HL-60/S4 treated with phorbol 12-myristate 13-acetate at 8.2 ng/mL for 4 days and 3 days (cell line): ENCODE measurements around the gene UXS1.

ENCODE experiments used
- in situ Hi-C: fragments of 300-500 bp; cut with MboI; formaldehyde crosslinking; loops from 2 replicates; pipeline ENCODE4 v1.15.0; 2022; ENCODE audit warnings: low sequenced_read_pairs

The UXS1 gene

DNA sequence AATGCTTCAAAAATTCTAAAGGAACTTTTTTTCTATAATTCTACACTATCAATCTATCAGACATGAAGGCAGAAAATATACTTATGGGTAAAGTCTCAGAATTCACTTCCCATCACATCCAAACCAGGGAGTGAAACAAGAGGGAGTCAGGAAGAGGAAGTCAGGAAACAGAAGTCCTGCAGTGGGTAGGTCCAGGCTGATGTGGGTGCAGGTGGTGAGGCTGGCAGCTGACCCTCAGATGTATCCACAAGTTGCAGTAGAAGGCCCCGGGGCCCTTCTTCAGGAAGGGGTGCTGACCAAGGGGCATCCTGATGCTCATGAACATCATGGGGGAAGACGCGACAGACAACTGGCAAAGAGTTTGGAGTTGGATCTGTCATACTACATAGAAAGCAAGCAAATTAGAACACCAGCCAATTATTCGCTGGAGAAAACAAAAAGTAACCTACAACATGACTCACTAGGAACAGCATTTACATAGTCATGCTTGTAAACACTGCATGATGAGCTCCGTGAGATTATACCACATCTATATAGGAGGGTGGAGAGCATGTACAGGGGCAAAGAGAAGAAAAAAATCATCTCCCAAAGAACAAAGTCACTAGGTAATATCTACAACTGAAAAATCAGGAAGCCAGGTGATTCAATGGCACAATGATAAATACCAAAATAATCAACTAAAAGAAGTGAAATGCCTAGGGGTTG, 4.2 kb downstream of the UXS1 start:
- in situ Hi-C loops = no loop called here

DNA sequence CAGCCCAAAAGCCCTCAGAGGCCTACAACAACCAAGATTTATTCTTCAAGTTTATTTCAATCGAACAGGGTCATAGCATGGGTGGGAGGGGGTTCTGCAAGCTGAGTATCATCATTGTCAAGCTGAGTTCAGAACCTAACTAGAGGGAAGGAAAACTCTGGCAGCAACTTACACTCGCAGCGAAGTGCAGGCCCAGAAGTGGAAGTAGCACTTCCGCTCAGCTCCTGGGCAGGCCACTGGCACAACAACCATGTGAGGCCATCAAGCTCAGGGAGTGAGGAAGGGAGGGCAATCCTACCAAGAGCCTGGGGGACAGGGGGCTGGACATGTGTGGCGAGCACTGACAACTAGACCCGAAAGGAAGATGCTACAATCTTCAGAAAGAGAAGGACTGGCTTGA, 4.8 kb downstream of the UXS1 start:
- in situ Hi-C loops = no loop called here

DNA sequence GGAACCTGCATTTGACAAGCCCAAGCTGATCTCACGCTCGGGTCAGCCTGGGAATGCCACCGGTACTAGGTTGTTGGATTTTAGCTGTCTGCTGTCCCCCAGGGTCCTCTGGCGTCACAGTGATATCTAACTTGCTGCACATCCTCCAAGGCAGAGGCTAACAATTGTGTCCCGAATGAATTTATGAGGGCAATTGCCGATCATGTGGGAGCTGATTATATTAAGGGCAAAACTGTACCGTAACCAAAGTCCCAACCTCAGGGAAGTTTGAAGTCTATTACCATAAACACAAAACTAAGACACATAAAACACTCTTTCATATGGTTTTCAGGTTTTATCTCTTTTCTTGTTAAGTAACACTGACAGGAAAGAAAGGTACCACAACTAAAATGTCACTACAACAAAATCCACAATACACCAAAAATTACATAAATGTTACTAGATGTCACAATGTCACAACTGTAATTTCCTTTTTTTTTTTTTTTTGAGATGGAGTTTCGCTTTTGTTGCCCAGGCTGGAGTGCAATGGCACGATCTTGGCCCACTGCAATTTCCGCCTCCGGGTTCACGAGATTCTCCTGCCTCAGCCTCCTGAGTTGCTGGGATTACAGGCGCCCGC, 6.7 kb downstream of the UXS1 start:
- in situ Hi-C loops = no loop called here

DNA sequence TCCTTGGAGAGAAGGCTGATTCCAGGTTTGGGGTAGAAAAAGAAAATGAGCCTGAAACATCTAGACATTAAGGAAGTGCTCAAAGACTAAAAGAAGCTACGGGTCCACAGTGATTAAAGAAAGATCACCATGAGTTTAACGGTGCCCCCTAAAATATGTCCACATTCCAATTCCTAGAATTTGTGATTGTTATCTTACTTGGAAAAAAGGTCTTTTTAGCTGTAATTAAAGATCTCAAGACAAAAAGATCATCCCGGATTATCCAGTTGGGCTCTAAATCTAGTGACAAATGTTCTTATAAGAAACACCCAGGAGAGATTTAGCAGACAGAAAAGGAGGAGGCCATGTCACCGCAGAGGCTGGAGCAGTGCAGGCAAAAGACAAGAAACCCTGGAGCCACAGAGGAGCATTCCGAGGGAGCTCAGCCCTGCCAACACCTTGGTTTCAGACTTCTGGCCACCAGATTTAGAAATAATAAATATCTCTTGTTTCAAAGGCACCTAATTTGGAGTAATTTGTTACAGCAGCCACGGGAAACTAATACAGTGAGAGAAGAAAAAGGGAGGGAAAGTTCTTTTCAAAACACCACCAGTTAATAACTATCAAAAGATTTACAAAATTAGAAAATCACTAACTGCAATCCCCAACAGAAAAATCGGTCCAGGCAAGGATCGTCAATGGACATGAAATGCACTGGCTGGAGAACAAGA, 8.5 kb downstream of the UXS1 start:
- in situ Hi-C loops = no loop called here

DNA sequence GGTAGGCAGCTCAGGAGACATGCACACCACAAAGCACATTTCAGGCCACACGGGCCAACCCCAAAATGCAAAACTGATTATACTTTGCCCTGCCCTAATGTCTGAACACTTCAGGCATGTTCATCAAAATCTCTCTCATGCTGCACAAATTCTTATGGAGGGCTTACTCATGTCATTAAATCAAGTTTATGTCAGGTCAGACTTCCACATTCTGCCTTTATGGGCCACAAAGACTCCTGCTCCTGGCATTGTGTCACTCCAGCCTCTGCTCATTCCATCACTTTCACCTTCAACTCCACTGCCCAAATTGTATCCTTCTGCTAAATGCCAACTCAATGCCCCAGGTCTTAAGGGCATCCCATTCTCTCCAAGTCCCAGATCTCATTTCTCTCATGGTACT, 9.2 kb downstream of the UXS1 start:
- in situ Hi-C loops = no loop called here

DNA sequence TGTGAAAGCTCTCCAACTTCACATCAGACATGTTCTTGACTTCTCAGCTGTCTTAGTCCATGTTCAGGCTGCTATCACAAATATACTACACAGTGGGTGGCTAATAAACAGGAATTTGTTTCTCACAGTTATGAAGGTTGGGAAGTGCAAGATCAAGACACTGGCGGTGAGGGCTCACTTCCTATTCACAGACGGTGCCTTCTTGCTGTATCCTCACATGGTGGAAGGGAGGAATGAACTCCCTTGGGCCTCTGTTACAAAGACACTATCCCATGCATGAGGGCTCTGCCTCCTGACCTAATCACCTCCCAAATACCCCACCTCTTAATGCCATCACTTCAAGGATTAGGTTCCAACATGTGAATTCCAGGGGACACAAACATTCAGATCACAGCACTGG, 9.7 kb downstream of the UXS1 start:
- in situ Hi-C loops = no loop called here

DNA sequence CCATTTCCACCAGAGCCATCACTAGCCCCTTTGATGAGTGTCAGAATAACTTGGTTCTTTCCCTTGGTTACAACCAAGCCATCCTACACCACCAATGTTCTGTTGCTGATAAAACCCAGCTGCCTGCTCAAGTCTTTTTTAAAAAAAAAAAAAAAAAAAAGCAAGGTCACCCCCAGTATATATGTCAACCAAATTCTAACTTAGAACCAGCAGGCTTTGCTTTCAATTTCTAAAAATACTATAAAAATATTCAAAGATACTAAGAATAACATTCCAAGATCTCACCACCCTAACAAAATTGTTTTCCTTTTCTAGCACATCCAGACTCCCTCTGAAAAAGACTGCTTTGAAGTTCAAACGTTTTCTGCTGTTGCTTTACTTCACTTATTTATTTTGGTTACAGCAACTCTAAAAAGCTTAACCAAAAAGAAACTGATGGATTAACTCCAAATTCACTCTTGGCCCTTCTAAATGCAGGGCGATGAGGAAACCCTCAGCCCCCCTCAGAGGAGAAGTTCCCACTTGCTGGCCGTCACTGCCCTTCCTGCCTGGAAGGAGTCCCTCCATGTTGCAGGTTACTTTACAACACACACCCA, 10.9 kb downstream of the UXS1 start:
- in situ Hi-C loops = no loop called here

DNA sequence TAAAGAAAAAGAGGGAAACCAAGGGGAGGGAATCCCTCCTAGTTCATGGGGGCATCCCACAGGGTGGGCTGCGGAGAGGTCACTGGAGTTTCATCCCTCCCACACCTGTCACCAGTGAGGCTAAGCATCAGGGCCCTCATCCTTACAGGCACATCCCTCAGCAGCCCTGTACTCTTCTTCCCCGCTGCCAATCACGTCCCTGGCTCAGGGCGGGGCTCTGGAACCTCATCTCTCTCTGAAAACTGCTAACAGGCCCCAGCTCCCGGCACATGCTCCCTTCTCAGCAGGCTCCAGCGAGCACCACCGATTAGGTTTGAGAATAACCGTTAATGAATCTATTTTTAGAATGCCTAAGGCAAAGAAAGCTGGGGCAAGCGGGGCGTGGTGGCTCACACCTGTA, 13.0 kb downstream of the UXS1 start:
- in situ Hi-C loops = no loop called here

DNA sequence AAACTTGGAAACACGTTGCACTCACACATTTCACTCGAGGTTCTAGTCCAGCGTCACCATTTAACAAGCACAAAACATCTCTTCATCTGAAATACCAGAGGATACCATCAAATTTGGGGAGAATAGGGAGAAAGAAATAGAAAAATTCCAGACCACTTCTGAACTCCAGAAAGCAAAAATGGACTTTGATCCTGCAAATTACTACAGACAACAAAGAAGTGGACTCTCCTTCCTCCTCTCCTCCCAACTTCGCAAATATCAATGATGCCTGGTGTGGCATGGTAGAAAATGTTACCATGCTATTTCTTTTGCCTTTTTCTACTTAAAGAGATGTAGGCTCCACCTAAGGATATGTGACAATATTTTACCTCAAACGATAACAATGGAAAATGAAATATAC, 13.5 kb downstream of the UXS1 start:
- in situ Hi-C loops = no loop called here

DNA sequence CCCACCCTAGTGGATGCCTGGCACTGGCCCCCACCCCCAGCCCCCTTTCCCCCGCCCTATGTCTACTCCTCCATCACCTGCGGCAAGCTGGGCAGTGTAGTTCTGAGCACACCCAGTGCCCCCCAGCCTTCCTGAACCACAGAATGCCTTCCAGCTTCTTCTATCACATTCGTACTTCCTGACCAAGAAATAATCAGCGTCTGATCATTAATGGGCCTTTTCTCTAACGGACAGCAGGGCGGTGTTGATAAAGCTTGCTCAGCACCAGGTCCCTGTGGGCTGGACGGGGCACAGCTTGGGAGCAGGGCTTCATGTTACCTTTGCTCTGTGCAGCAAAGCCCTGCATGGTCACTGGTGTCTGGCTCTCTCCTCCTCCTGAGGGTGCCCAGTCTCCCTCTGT, 15.4 kb downstream of the UXS1 start:
- in situ Hi-C loops = no loop called here

DNA sequence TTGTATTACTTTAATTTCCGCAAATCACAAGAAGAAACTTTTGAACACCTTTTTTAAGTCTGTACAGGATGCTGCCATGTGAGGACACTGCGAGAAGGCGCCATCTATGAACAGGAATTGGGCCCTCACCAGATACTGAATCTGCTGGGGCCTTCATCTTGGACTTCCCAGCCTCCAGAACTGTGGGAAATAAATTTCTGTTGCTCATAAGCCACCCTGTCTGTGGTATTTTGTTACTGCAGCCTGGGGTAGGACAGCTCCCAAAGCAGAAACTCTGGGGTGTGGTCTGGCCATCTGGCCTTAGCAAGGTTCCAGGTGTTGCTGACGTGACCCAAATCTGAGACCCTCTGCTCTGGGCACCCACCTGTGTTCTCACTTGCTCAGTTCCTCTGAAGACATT, 16.5 kb downstream of the UXS1 start:
- in situ Hi-C loops = no loop called here

DNA sequence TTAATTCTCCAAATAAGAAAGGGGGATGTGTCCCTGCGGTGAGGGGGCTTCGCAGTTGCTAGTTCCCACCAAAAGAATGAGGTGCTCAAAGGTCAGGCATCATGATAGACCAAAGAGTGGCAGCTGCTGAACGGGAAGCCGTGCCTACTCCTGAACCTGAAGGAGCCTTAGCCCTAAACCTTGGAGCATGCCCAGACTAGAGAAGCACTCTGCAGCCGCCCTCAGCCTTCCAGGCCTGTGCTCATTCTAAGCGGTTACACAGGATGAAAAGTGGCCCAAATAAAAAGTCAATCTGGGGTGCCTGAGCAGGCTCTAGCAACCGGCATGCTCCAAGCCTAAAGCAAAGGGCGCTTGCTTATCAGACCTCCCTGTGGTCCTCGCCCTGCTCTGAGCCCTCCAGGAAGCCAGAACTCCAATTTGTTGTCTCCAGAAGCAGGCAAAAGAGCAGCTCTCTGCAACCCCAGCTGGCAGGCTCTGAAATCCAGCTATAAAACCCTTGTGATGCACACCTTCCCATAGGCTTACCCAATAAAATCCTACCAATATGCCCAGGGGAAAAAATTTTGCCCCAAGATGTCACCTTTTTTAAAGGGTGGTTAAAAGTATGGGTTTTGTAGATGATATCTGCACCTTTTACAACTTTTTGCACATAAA, 17.5 kb downstream of the UXS1 start:
- in situ Hi-C loops = no loop called here

DNA sequence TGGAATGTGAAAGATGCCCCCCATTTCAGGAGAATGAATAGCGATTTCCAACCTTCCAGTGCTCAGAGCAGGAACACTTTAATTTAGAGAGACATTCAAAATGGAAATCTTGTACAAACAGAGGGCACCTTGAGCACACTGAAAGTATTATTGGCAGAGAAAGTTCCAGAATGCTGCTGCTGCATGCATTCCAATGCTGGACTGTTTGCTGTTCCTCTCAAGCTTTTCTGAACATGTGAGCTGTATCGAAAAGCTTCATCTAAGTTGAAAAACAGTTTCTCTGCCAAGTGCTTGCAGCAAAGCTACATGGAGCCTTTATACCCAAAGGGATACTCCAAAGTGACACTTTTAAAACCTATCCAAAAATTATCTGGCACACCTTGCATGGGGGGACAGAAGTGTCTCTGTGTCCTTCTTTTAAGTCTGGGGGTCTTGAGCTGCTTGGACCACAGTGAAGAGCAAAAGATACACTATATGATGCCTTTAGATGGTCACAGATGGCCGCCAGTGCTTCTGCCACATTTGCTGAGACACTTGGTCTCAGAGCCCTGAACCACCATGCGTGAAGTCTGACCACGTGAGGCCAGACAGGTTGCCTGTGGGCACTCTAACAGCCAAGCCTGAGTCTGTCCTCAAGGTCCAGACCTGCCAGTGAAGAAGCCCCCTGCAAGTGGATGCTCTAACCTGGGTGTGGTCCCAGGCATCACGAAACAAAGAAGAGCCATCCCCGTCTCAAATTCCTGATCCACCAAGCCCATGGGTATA, 18.8 kb downstream of the UXS1 start:
- in situ Hi-C loops = no loop called here

DNA sequence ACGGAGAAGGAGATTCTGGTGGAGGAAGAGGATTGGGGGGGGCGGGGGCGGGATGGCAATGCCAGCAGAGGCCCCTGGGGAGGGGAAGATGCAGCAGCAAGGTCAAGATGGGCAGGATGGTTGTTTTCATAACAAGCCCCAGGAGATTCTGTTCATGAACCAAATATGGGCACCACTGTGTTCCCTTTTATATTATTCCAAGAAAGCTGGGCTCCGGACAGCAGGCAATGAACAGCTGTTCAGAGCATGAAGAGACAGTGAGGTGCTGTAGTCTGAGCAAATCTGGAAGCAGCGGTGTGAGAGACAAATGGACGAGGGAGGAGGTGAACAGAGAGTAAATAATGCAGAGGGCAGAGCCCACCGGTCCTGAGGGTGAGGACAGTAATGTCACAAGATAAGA, 20.0 kb downstream of the UXS1 start:
- in situ Hi-C loops = no loop called here

DNA sequence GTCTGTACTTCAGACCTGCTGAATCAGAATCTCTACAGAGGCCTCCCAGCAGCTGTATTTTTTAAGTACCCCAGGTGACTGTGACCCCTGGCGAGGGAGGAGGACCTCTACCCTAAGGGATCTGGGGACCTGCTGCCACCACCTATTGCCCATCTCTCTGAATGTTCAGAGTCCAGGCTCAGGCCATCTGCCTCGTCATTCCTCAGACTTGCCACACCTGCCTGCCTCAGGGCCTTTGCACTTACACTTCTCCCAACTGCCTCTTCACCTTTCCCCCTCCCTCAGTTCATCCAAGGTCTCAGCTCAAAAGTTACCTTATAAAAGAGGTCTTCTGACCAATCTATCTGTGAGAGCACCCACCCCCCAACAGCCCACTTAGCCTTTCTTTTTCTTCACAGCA, 21.5 kb downstream of the UXS1 start:
- in situ Hi-C loops = no loop called here

DNA sequence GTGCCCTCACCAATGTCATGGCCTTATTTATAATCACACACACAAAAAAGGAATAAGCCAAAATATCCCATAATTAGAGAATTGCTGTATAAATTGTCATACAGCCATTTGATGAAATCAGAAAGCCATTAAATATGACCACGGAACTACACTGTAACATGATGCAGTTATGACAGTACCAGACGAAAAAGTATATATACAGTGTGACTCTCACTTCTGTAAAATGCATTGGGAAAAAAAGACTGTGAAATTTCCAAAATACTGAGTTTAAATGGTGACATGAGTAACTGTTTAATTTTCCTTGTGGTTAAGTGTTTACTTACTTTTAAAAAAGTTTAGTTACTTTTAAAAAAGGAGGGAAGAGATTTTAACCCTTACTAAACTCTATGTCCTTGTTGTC, 25.4 kb downstream of the UXS1 start:
- in situ Hi-C loops = no loop called here

DNA sequence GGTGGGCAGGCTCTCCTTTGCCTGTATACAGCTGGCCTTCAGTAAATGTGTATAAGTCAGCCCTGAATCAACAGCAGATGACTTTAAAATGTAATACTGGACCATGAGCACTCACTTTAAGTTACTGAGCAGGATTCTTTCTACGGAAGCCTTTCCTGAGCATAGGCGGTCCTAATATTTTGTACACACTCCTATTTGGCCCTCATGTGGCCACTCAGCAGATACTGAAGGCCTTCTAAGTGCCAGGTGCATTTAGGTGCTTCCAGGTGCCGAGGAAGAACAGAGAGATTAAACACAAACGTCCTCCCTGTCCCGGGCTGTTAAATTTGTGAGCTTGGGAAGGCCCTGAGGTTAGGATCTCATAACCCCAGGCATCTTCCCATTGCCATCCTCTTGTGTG, 27.0 kb downstream of the UXS1 start:
- in situ Hi-C loops = no loop called here

DNA sequence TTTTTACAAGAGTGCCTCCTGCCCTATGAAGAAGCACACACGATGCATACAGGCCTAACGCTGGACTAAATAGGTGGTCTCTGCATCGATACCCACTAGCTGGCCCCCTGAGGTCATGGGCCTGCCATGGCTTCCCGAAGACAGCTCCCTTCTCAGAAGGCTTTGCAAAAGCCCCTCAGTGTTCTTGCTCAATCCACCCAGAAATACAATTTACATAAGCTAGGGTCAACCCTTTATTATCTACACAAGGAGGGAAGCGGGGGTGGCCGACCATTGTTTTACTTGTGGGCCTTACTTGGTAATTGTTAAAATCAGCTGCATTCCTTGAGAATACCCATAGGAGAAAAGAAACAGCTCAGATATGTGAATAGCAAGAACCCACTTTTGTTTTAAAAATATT, 28.5 kb downstream of the UXS1 start:
- in situ Hi-C loops = no loop called here

DNA sequence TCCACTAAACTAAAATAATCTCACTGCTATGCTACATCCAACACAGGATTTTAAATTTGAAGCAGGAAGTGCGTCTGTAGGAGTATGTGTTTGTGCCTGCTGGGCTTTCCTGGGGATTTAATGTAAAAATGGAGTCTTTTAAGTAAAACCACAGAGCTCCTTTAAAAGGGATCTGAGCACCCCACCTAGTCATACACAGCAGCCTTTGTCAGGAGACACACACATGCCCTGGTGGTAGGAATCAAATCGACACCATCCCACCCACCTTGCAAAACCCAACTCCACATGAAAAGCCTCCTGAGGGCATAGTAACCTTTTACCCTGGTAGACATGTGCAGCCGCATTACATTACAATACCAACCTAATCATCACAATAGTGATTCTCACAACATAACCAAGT, 29.1 kb downstream of the UXS1 start:
- in situ Hi-C loops = no loop called here

DNA sequence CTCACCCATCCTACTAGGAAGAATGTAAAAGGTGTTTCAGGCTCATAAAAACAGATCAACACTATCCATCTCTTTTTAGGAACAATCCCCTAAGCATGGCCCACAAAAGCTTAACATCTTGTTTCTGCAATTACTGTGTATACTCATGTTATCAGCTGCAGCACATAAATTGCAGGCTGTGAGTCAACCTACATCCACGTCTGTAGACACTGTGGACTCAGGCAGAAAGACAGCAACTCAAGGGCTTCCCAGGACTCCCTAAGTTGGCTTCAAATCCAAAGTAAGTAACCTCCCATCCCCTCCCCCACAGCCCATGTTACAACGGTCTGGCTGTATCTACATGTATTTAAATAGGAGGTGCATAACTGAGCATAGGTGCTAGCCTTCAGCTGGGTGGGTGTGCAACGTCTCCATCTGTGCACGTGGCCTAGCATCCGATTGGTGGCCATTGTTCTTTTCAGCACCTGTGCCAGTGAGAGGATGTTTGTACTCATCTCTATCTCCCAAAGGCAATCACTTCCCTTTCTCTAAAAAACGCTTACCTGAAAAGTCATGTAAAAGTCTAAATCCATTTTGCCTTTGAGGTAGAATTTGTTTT, 30.1 kb downstream of the UXS1 start:
- in situ Hi-C loops = no loop called here
